RWPE1 (cell line): Measurements from ENCODE around the gene SPARCL1.
A peak's percentile ranks its signal among the peaks of the same experiment; 100 is the strongest.
"Not testable (repeated sequence)": the region's sequence is repeated elsewhere in the genome, so short reads cannot be mapped to it uniquely, and the experiment has no call there.

Source experiments
- CTCF ChIA-PET: fragments of 350-600 bp; sonication (Branson Sonifier 250); formaldehyde crosslinking; extraction: SDS; loops from one replicate; lab custom pipeline; 2021; lab: Yijun Ruan, JAX
- POLR2A ChIA-PET: fragments of 400-600 bp; formaldehyde crosslinking; extraction: SDS; loops from one replicate; lab custom pipeline; 2020; ENCODE audit warnings: antibody characterized with exemption; ENCODE audit not compliant: low non-redundant PET; lab: Yijun Ruan, JAX
- DNase-seq: peaks from one replicate; pipeline ENCODE4 v3.0.0; 2012; ENCODE audit warnings: low spot score
- H3K27ac ChIP-seq: fragments of 450-650 bp; 2 replicates; pipeline ENCODE4 v1.5.1; 2017
- CTCF ChIP-seq: fragments of 450-650 bp; conservative IDR thresholded peaks from 2 replicates; pipeline ENCODE4 v1.5.1; 2017; ENCODE audit warnings: low read depth, mild to moderate bottlenecking

The SPARCL1 gene

GRCh38 chr4:87529187-87529586 lies at the start of gene SPARCL1:
Gene SPARCL1, minus strand, starts transcription at chr4:87529376. Its CDS starts 29,802 bp downstream, at chr4:87499574.
- ChIA-PET CTCF (interaction anchor here (1.0 kb wide), 1 partner anchor 444 kb away, joined by 3 read pairs; no protein-coding TSS in a partner anchor), POLR2A (no interaction called here)
- no peak within 1 kb of the TSS for H3K27ac ChIP-seq
- no peak for DNase-seq
- no peak for TF ChIP-seq CTCF

- CTCF ChIA-PET = no interaction called here
- no peak for TF ChIP-seq CTCF
- POLR2A ChIA-PET = no interaction called here
- H3K27ac ChIP-seq = no peak overlapping the region
- no peak for DNase-seq
Measured at GRCh38 chr4:87575983-87576382, 46.8 kb upstream of the SPARCL1 start.

- no peak for DNase-seq
- ChIA-PET POLR2A (no interaction called here), CTCF (no interaction called here)
- no peak overlapping the region for H3K27ac ChIP-seq
- no peak for TF ChIP-seq CTCF
Measured at GRCh38 chr4:87575408-87575807, 46.2 kb upstream of the SPARCL1 start.

- ChIA-PET POLR2A (no interaction called here), CTCF (no interaction called here)
- no peak overlapping the region for H3K27ac ChIP-seq
- DNase-seq = peak; percentile 49
- TF ChIP-seq CTCF = no peak
Measured at GRCh38 chr4:87574996-87575395, 45.8 kb upstream of the SPARCL1 start.

GRCh38 chr4:87574376-87574775 lies 45.2 kb upstream of the SPARCL1 start:
- DNase-seq, H3K27ac ChIP-seq, CTCF ChIA-PET, POLR2A ChIA-PET: not testable (repeated sequence)

- ChIA-PET POLR2A (no interaction called here), CTCF (interaction anchor here (0.7 kb wide), 1 partner anchor 998 kb away, joined by 3 read pairs; no protein-coding TSS in a partner anchor)
- H3K27ac ChIP-seq = no peak overlapping the region
- TF ChIP-seq CTCF = no peak
- DNase-seq = no peak
Measured at GRCh38 chr4:87570290-87570805, 41.2 kb upstream of the SPARCL1 start.

GRCh38 chr4:87567191-87567590 lies 38.0 kb upstream of the SPARCL1 start:
- H3K27ac ChIP-seq = no peak overlapping the region
- no peak for DNase-seq
- ChIA-PET POLR2A (no interaction called here), CTCF (interaction anchor here (0.7 kb wide), 1 partner anchor 11 kb away, joined by 3 read pairs; no protein-coding TSS in a partner anchor)
- TF ChIP-seq CTCF = no peak
